LNCaP clone FGC (cell line): ENCODE data around the gene BCKDK.
"Not testable (repeated sequence)": the region's sequence is repeated elsewhere in the genome, so short reads cannot be mapped to it uniquely, and the experiment has no call there.

ENCODE experiments used
- DNase-seq: peaks from one replicate; pipeline ENCODE4 v3.0.0-alpha.2; 2011; ENCODE audit warnings: low read depth
- H3K4me3 ChIP-seq: 2 replicates; pipeline ENCODE4 v1.5.1; 2011; ENCODE audit warnings: mild to moderate bottlenecking, low read depth, low read length, control low read depth
- CTCF ChIP-seq: IDR thresholded peaks from 2 replicates; pipeline ENCODE4 v1.5.1; 2012; ENCODE audit warnings: mild to moderate bottlenecking; ENCODE audit not compliant: control insufficient read depth, insufficient read depth; ENCODE audit errors: extremely low read depth

Gene BCKDK

GRCh38 chr16:31099860-31100638, 8.1 kb upstream of the BCKDK start:
- TF ChIP-seq CTCF: no peak
- no peak for DNase-seq
- H3K4me3 ChIP-seq: no peak overlapping the region

- H3K4me3 ChIP-seq, DNase-seq: not testable (repeated sequence)
These were observed 7.1 kb upstream of the BCKDK start for GRCh38 chr16:31100876-31101641.

GRCh38 chr16:31105677-31106213, 2.4 kb upstream of the BCKDK start:
- H3K4me3 ChIP-seq: no peak overlapping the region
- no peak for DNase-seq

GRCh38 chr16:31106509-31107464, 1.4 kb upstream of the BCKDK start:
- no peak overlapping the region for H3K4me3 ChIP-seq
- no peak for DNase-seq
- no peak for TF ChIP-seq CTCF

More at GRCh38 chr16:31105677-31106213, 2.4 kb upstream of the BCKDK start:
- peak; percentile 76 for TF ChIP-seq CTCF

GRCh38 chr16:31107465-31107867, 720 bp upstream of the BCKDK start:
- TF ChIP-seq CTCF: no peak
- no peak for DNase-seq
- H3K4me3 ChIP-seq: no peak overlapping the region; the same call in 1 of the 2 replicates

- DNase-seq: no peak
- no peak for TF ChIP-seq CTCF
- H3K4me3 ChIP-seq: peak overlapping the region; percentile 95
These were observed 790 bp downstream of the BCKDK start for GRCh38 chr16:31108794-31109558.
